OCI-LY7 (cell line): Measurements from ENCODE around the gene TNS1. TPM values are rescaled to one million over a fixed set of nuclear protein-coding genes. Genes with fewer than 3 reads are reported as not detected.

Experiments used
- BruUV-seq: library from RNA; stranded (reverse); fragments of 400-500 nt; replicated peaks from 2 replicates; lab custom pipeline; 2021; lab: Mats Ljungman, UMichigan
- CTCF ChIA-PET: fragments of 300-600 bp; sonication (Branson Sonifier 250); formaldehyde crosslinking; loops from one replicate; lab custom pipeline; 2022; ENCODE audit warnings: antibody characterized with exemption; ENCODE audit not compliant: unreplicated experiment; lab: Charles Lee
- POLR2A ChIA-PET: fragments of 300-600 bp; sonication (Branson Sonifier 250); formaldehyde crosslinking; loops from one replicate; lab custom pipeline; 2022; ENCODE audit warnings: antibody characterized with exemption; lab: Charles Lee
- DNase-seq: peaks from one replicate; pipeline ENCODE4 v3.0.0-alpha.2; 2015; ENCODE audit warnings: low spot score
- H2AFZ ChIP-seq: fragments of 200-600 bp; sonication (generic), shearing (Covaris generic); 2 replicates; pipeline ENCODE4 v1.6.1; 2014; ENCODE audit warnings: mild to moderate bottlenecking, antibody characterized with exemption, low read length, moderate library complexity
- H3K27ac ChIP-seq: fragments of 200-600 bp; sonication (generic); 2 replicates; pipeline ENCODE4 v1.5.1; 2014; ENCODE audit warnings: mixed run types, low read depth, mild to moderate bottlenecking, moderate library complexity, low read length, inconsistent platforms; ENCODE audit not compliant: poor library complexity, severe bottlenecking
- H3K36me3 ChIP-seq: fragments of 200-600 bp; sonication (generic); 2 replicates; pipeline ENCODE4 v1.6.1; 2014; ENCODE audit warnings: mild to moderate bottlenecking, antibody characterized with exemption, low read length, moderate library complexity, mixed read lengths; ENCODE audit not compliant: insufficient read depth
- H3K4me1 ChIP-seq: fragments of 200-600 bp; sonication (generic); 2 replicates; pipeline ENCODE4 v1.5.1; 2014; ENCODE audit warnings: mild to moderate bottlenecking, low read length; ENCODE audit not compliant: insufficient read depth, poor library complexity, severe bottlenecking
- H3K4me2 ChIP-seq: fragments of 200-600 bp; sonication (generic); 2 replicates; pipeline ENCODE4 v1.6.1; 2014; ENCODE audit warnings: mild to moderate bottlenecking, low read length
- H3K4me3 ChIP-seq: fragments of 200-600 bp; sonication (generic); 2 replicates; pipeline ENCODE4 v1.5.1; 2014; ENCODE audit warnings: mild to moderate bottlenecking, low read depth, low read length; ENCODE audit not compliant: poor library complexity, severe bottlenecking
- H3K79me2 ChIP-seq: fragments of 200-600 bp; sonication (generic); 2 replicates; pipeline ENCODE4 v1.6.1; 2016; ENCODE audit warnings: low read depth, mild to moderate bottlenecking, low read length, moderate library complexity, mixed read lengths; ENCODE audit not compliant: insufficient read depth
- H3K9me2 ChIP-seq: fragments of 200-600 bp; sonication (generic); 2 replicates; pipeline ENCODE4 v1.6.1; 2016; ENCODE audit warnings: mild to moderate bottlenecking, low read length, mixed read lengths; ENCODE audit not compliant: insufficient read depth
- H3K9me3 ChIP-seq: fragments of 200-600 bp; sonication (generic); 2 replicates; pipeline ENCODE4 v1.6.1; 2014; ENCODE audit warnings: mild to moderate bottlenecking, mixed run types, low read length, mixed read lengths
- H4K20me1 ChIP-seq: fragments of 200-600 bp; sonication (generic); 2 replicates; pipeline ENCODE4 v1.6.1; 2014; ENCODE audit warnings: mild to moderate bottlenecking, antibody characterized with exemption, low read length, moderate library complexity, mixed read lengths; ENCODE audit not compliant: insufficient read depth
- CTCF ChIP-seq: fragments of 200-600 bp; sonication (generic); conservative IDR thresholded peaks from 2 replicates; pipeline ENCODE4 v1.5.1; 2014; ENCODE audit warnings: mild to moderate bottlenecking, antibody characterized with exemption, low read length, moderate library complexity, mixed read lengths
- EZH2phosphoT487 ChIP-seq: fragments of 200-600 bp; sonication (generic); IDR thresholded peaks from 2 replicates; pipeline ENCODE4 v1.6.1; 2018; ENCODE audit warnings: low read depth, borderline replicate concordance, mild to moderate bottlenecking, mixed run types, antibody characterized with exemption, low read length, moderate library complexity, mixed read lengths
- intact Hi-C: fragments of 100-400 bp; cut with micrococcal nuclease; formaldehyde crosslinking; loops from one replicate; pipeline ENCODE4 v1.10.0; 2022; ENCODE audit not compliant: unreplicated experiment
- total RNA-seq, 2 experiments: library from RNA; depleted of rRNA in 1 of 2; stranded (reverse); fragments of >200 nt in 1 of 2; shearing (Covaris generic) in 1 of 2; gene quantifications; 2 replicates each; pipeline ENCODE4 v1.2.3, GENCODE V29; 2014 to 2022

TNS1 gene
- total RNA-seq, 2 experiments from 2014 or later = not detected

- no peak overlapping the region for H2AFZ ChIP-seq
- H3K27ac ChIP-seq = no peak overlapping the region
- no peak overlapping the region for H3K4me2 ChIP-seq
- no peaks in the 10 kb centered on the region for H3K79me2 ChIP-seq
- H4K20me1 ChIP-seq = no peaks in the 10 kb centered on the region
- H3K9me3 ChIP-seq = no peaks in the 10 kb centered on the region
- H3K4me1 ChIP-seq = no peaks in the 10 kb centered on the region
- no peak for DNase-seq
- no peak overlapping the region for H3K4me3 ChIP-seq
- H3K36me3 ChIP-seq = no peaks in the 10 kb centered on the region
- ChIA-PET POLR2A (no interaction called here), CTCF (interaction anchor here (0.7 kb wide), 1 partner anchor 195 kb away, joined by 5 read pairs; no protein-coding TSS in a partner anchor)
- intact Hi-C loops = loop anchor here (2.0 kb wide), 1 partner anchor 205 kb away; no protein-coding TSS in a partner anchor
- BruUV-seq = no TSS peak
- no peaks in the 10 kb centered on the region for H3K9me2 ChIP-seq
- TF ChIP-seq EZH2phosphoT487 = no peak
Measured at GRCh38 chr2:217989221-217989948, 13.4 kb downstream of the TNS1 start.

GRCh38 chr2:217988840-217989204 lies 14.0 kb downstream of the TNS1 start:
- H3K27ac ChIP-seq = no peak overlapping the region
- H3K4me2 ChIP-seq = no peak overlapping the region
- no peaks in the 10 kb centered on the region for H4K20me1 ChIP-seq
- ChIA-PET CTCF (no interaction called here), POLR2A (no interaction called here)
- DNase-seq = no peak
- BruUV-seq = no TSS peak
- no peak overlapping the region for H3K4me3 ChIP-seq
- H3K9me3 ChIP-seq = no peaks in the 10 kb centered on the region
- no peaks in the 10 kb centered on the region for H3K79me2 ChIP-seq
- H3K9me2 ChIP-seq = no peaks in the 10 kb centered on the region
- H3K36me3 ChIP-seq = no peaks in the 10 kb centered on the region
- intact Hi-C loops = loop anchor here (1.0 to 2.0 kb wide), 2 partner anchors 200 to 204 kb away; no protein-coding TSS in a partner anchor
- H2AFZ ChIP-seq = no peak overlapping the region
- peak; percentile 62; the same call in 1 of the 2 replicates for TF ChIP-seq CTCF
- TF ChIP-seq EZH2phosphoT487 = no peak
- H3K4me1 ChIP-seq = no peaks in the 10 kb centered on the region

GRCh38 chr2:217988014-217988839 lies 14.6 kb downstream of the TNS1 start:
- no peaks in the 10 kb centered on the region for H3K9me2 ChIP-seq
- DNase-seq = peak; percentile 58
- intact Hi-C loops = loop anchor here (1.0 to 2.0 kb wide), 2 partner anchors 199 to 203 kb away; no protein-coding TSS in a partner anchor
- no peak overlapping the region for H2AFZ ChIP-seq
- no peak overlapping the region for H3K4me2 ChIP-seq
- TF ChIP-seq EZH2phosphoT487 (no peak), CTCF (peak; percentile 85)
- H3K36me3 ChIP-seq = no peaks in the 10 kb centered on the region
- H3K9me3 ChIP-seq = no peaks in the 10 kb centered on the region
- no peaks in the 10 kb centered on the region for H3K4me1 ChIP-seq
- ChIA-PET POLR2A (no interaction called here), CTCF (no interaction called here)
- no peak overlapping the region for H3K27ac ChIP-seq
- no peaks in the 10 kb centered on the region for H4K20me1 ChIP-seq
- H3K79me2 ChIP-seq = no peaks in the 10 kb centered on the region
- no TSS peak for BruUV-seq
- H3K4me3 ChIP-seq = no peak overlapping the region
